H1 (cell line): ENCODE measurements around the gene MORC2. TPM values are rescaled to one million over a fixed set of nuclear protein-coding genes. Genes with fewer than 3 reads are reported as not detected.

ENCODE experiments used
- CTCF ChIA-PET: fragments of 300-600 bp; sonication (Branson Sonifier 250); formaldehyde crosslinking; loops from one replicate; lab custom pipeline; 2021; ENCODE audit not compliant: partially characterized antibody; lab: Charles Lee
- POLR2A ChIA-PET: fragments of 300-600 bp; sonication (Branson Sonifier 250); formaldehyde crosslinking; loops from one replicate; lab custom pipeline; 2021; ENCODE audit warnings: inconsistent platforms; ENCODE audit not compliant: partially characterized antibody; lab: Charles Lee
- DNase-seq, 2 experiments: peaks; one replicate each; pipeline versions ENCODE4 v3.0.0 to v3.0.0-alpha.2; 2010 to 2022; ENCODE audit warnings: low spot score in 2 of 2, low read depth in 1 of 2, mixed read lengths in 1 of 2
- FAIRE-seq: peaks from 2 replicates; lab custom pipeline; 2011; peaks lifted over from hg19 to GRCh38; lab: Jason Lieb, UNC
- H2AFZ ChIP-seq: 2 replicates; pipeline ENCODE4 v1.8.1; 2012; ENCODE audit warnings: low read length, inconsistent platforms
- H2AK5ac ChIP-seq: 2 replicates; pipeline ENCODE4 v1.6.1; 2013; ENCODE audit warnings: low read depth, low read length
- H2BK120ac ChIP-seq: replicated peaks from 2 replicates; pipeline ENCODE3; 2013; ENCODE audit warnings: low read depth, low read length, inconsistent platforms
- H2BK12ac ChIP-seq: 2 replicates; pipeline ENCODE4 v1.6.1; 2013; ENCODE audit warnings: low read depth, low read length
- H2BK15ac ChIP-seq: 2 replicates; pipeline ENCODE4 v1.6.1; 2013; ENCODE audit warnings: low read length
- H2BK20ac ChIP-seq: 2 replicates; pipeline ENCODE4 v1.6.1; 2013; ENCODE audit warnings: low read length
- H2BK5ac ChIP-seq: 2 replicates; pipeline ENCODE4 v1.6.1; 2013; ENCODE audit warnings: low read depth, low read length
- H3K14ac ChIP-seq: 2 replicates; pipeline ENCODE4 v1.6.1; 2013; ENCODE audit warnings: inconsistent platforms; ENCODE audit not compliant: insufficient read length
- H3K18ac ChIP-seq: 2 replicates; pipeline ENCODE4 v1.6.1; 2013; ENCODE audit warnings: low read length; ENCODE audit errors: extremely low read depth
- H3K23ac ChIP-seq: 2 replicates; pipeline ENCODE4 v1.6.1; 2013; ENCODE audit warnings: inconsistent platforms; ENCODE audit not compliant: insufficient read length
- H3K23me2 ChIP-seq: 2 replicates; pipeline ENCODE4 v1.6.1; 2013; ENCODE audit warnings: low read depth, low read length
- H3K27ac ChIP-seq: 2 replicates; pipeline ENCODE4 v1.6.1; 2011; ENCODE audit warnings: low read depth, low read length, inconsistent platforms
- H3K27me3 ChIP-seq, 4 experiments: replicated peaks in 1 of 4; 1 replicate in 1 of 4; 2 replicates in 3 of 4; pipeline versions ENCODE4 v1.6.1 to v1.8.1; 2011 to 2013; ENCODE audit warnings: low read length in 3 of 4, mild to moderate bottlenecking in 3 of 4, inconsistent platforms in 2 of 4, mixed read lengths in 2 of 4, moderate library complexity in 1 of 4; ENCODE audit not compliant: control insufficient read depth in 3 of 4, insufficient read depth in 3 of 4; ENCODE audit errors: extremely low read depth in 1 of 4
- H3K36me3 ChIP-seq, 4 experiments: 2 replicates each; pipeline versions ENCODE4 v1.6.1 to v1.8.1; 2011 to 2013; ENCODE audit warnings: mild to moderate bottlenecking in 4 of 4, low read length in 3 of 4, moderate library complexity in 2 of 4, control low read depth in 1 of 4, inconsistent platforms in 1 of 4; ENCODE audit not compliant: insufficient read depth in 4 of 4, control insufficient read depth in 2 of 4
- H3K4ac ChIP-seq: replicated peaks from 2 replicates; pipeline ENCODE3; 2013; ENCODE audit warnings: low read length, low read depth, mixed read lengths, inconsistent platforms; ENCODE audit not compliant: insufficient read length
- H3K4me1 ChIP-seq, 4 experiments: replicated peaks in 1 of 4; 1 replicate in 1 of 4; 2 replicates in 3 of 4; pipeline versions ENCODE4 v1.6.1 to v1.8.1; 2011 to 2013; ENCODE audit warnings: low read length in 3 of 4, inconsistent platforms in 2 of 4, mixed read lengths in 1 of 4; ENCODE audit not compliant: insufficient read depth in 4 of 4, control insufficient read depth in 3 of 4
- H3K4me2 ChIP-seq, 2 experiments: 2 replicates each; pipeline versions ENCODE4 v1.6.1 to v1.8.1; 2011 to 2013; ENCODE audit warnings: low read depth in 2 of 2, low read length in 2 of 2, control low read depth in 1 of 2, inconsistent platforms in 1 of 2, mild to moderate bottlenecking in 1 of 2; ENCODE audit not compliant: insufficient read depth in 1 of 2
- H3K4me3 ChIP-seq, 4 experiments: fragments of 200-600, 300-600 bp in 1 of 4; sonication (generic), shearing (Covaris generic), sonication (Bioruptor Twin) in 1 of 4; 2 replicates each; pipeline versions ENCODE4 v1.5.1 to v1.8.1; 2011 to 2016; ENCODE audit warnings: low read length in 4 of 4, low read depth in 3 of 4, control low read depth in 2 of 4, inconsistent platforms in 2 of 4, mild to moderate bottlenecking in 2 of 4, mixed read lengths in 1 of 4, moderate library complexity in 1 of 4; ENCODE audit not compliant: insufficient read depth in 2 of 4; ENCODE audit errors: extremely low read depth in 1 of 4
- H3K56ac ChIP-seq: replicated peaks from 2 replicates; pipeline ENCODE3; 2013; ENCODE audit warnings: low read depth, mild to moderate bottlenecking, mixed read lengths, low read length, inconsistent platforms; ENCODE audit not compliant: insufficient read length
- H3K79me1 ChIP-seq: 2 replicates; pipeline ENCODE4 v1.6.1; 2013; ENCODE audit warnings: low read depth, low read length, control low read depth
- H3K79me2 ChIP-seq, 2 experiments: 2 replicates each; pipeline versions ENCODE4 v1.6.1 to v1.8.1; 2012 to 2013; ENCODE audit warnings: low read length in 2 of 2, mild to moderate bottlenecking in 2 of 2, inconsistent platforms in 1 of 2; ENCODE audit not compliant: insufficient read depth in 2 of 2, control insufficient read depth in 1 of 2
- H3K9ac ChIP-seq, 4 experiments: replicated peaks in 1 of 4; 1 replicate in 1 of 4; 2 replicates in 3 of 4; pipeline versions ENCODE4 v1.6.1 to v1.8.1; 2011 to 2013; ENCODE audit warnings: low read depth in 3 of 4, low read length in 3 of 4, control low read depth in 2 of 4, mild to moderate bottlenecking in 2 of 4, moderate library complexity in 2 of 4, inconsistent platforms in 1 of 4; ENCODE audit errors: extremely low read depth in 1 of 4
- H3K9me3 ChIP-seq, 2 experiments: 2 replicates each; pipeline versions ENCODE4 v1.6.1 to v1.8.1; 2012 to 2013; ENCODE audit warnings: mild to moderate bottlenecking in 2 of 2, moderate library complexity in 2 of 2, control low read depth in 1 of 2, inconsistent platforms in 1 of 2, low read depth in 1 of 2, low read length in 1 of 2, mixed read lengths in 1 of 2; ENCODE audit not compliant: insufficient read depth in 2 of 2
- H4K20me1 ChIP-seq, 2 experiments: replicated peaks in 1 of 2; 2 replicates each; pipeline versions ENCODE3 to v1.8.1; 2011 to 2013; ENCODE audit warnings: inconsistent platforms in 2 of 2, low read length in 2 of 2, mild to moderate bottlenecking in 1 of 2; ENCODE audit not compliant: insufficient read depth in 2 of 2, control insufficient read depth in 1 of 2
- H4K5ac ChIP-seq: 2 replicates; pipeline ENCODE4 v1.6.1; 2013; ENCODE audit warnings: low read length, low read depth, mixed read lengths, inconsistent platforms; ENCODE audit not compliant: insufficient read length
- H4K8ac ChIP-seq: 2 replicates; pipeline ENCODE4 v1.8.0; 2013; ENCODE audit warnings: mild to moderate bottlenecking, moderate library complexity, low read length, inconsistent platforms; ENCODE audit not compliant: insufficient read depth; ENCODE audit errors: extremely low read depth
- H4K91ac ChIP-seq: replicated peaks from 2 replicates; pipeline ENCODE3; 2013; ENCODE audit warnings: low read length, mixed read lengths, inconsistent platforms; ENCODE audit not compliant: insufficient read length
- GTF2F1 ChIP-seq: IDR thresholded peaks from 2 replicates; pipeline ENCODE4 v1.6.1; 2012; ENCODE audit warnings: low read depth, low read length, improper control_type of control experiment, borderline replicate concordance
- HDAC2 ChIP-seq, 2 experiments: fragments of 300-600 bp in 1 of 2; sonication (generic) in 1 of 2; IDR thresholded peaks; 2 replicates each; pipeline ENCODE4 v1.6.1; 2011 to 2012; ENCODE audit warnings: low read depth in 2 of 2, low read length in 2 of 2, mild to moderate bottlenecking in 2 of 2, moderate library complexity in 2 of 2, borderline replicate concordance in 1 of 2, inconsistent platforms in 1 of 2
- NRF1 ChIP-seq: IDR thresholded peaks from 2 replicates; pipeline ENCODE4 v1.6.1; 2011; ENCODE audit warnings: mild to moderate bottlenecking, low read depth, low read length, improper control_type of control experiment
- PHF8 ChIP-seq: fragments of 200-600 bp; sonication (generic); conservative IDR thresholded peaks from 2 replicates; pipeline ENCODE4 v1.7.1; 2012; ENCODE audit warnings: low read depth, mild to moderate bottlenecking, inconsistent platforms, low read length, moderate library complexity
- SIRT6 ChIP-seq: IDR thresholded peaks from one replicate; pipeline ENCODE4 v1.7.1; 2012; ENCODE audit warnings: low read length, inconsistent platforms
- SP4 ChIP-seq: IDR thresholded peaks from 2 replicates; pipeline ENCODE4 v1.6.1; 2012; ENCODE audit warnings: low read length, inconsistent platforms
- SUZ12 ChIP-seq: fragments of 200-600 bp; sonication (generic); IDR thresholded peaks from 2 replicates; pipeline ENCODE4 v1.6.1; 2012; ENCODE audit warnings: mild to moderate bottlenecking, inconsistent platforms, low read length, moderate library complexity, mixed read lengths
- TAF1 ChIP-seq: IDR thresholded peaks from 2 replicates; pipeline ENCODE4 v1.6.1; 2011; ENCODE audit warnings: mild to moderate bottlenecking, low read depth, low read length
- TCF12 ChIP-seq: IDR thresholded peaks from 2 replicates; pipeline ENCODE4 v1.6.1; 2011; ENCODE audit warnings: low read depth, mild to moderate bottlenecking, low read length
- ZNF274 ChIP-seq: IDR thresholded peaks from 2 replicates; pipeline ENCODE4 v1.7.0; 2012; ENCODE audit warnings: low read length, borderline replicate concordance; ENCODE audit errors: extremely low read depth
- WGBS, 2 experiments: shearing (Covaris generic) in 1 of 2; methylation state at CpG; one replicate each; pipeline versions ENCODE4 v1.1.6 to v1.1.7; 2013 to 2015; ENCODE audit warnings: low lambda C conversion rate in 2 of 2, mixed read lengths in 2 of 2, inconsistent platforms in 1 of 2, low coverage in 1 of 2, missing lambda C conversion rate in 1 of 2; ENCODE audit not compliant: insufficient replicate concordance in 2 of 2, insufficient coverage in 1 of 2, insufficient read length in 1 of 2; ENCODE audit errors: extremely low coverage in 1 of 2, missing lambda C conversion rate in 1 of 2; 5-methylcytosine and 5-hydroxymethylcytosine counted together
- polyA plus RNA-seq, 7 experiments: library from polyadenylated mRNA; depleted of rRNA in 3 of 7; stranded (reverse) in 5 of 7; unstranded in 2 of 7; fragments of >200 nt in 5 of 7; fragments of 200-250 nt in 2 of 7; gene quantifications; 1 replicate in 5 of 7; 2 replicates in 1 of 7; 4 replicates in 1 of 7; pipeline versions ENCODE4 v1.2.1 to v1.2.3, GENCODE V29; 2011 to 2013; ENCODE audit warnings: missing spikeins in 2 of 7, mixed read lengths in 2 of 7
- total RNA-seq: library from RNA; stranded (reverse); fragmentation: NEBNext Ultra II Directional; extraction: Animal tissue kit (Norgen Biotek cat#: 25700); gene quantifications from 2 replicates; pipeline ENCODE4 v1.2.1, GENCODE V29; 2021
- TF ChIP-seq, protein P1 (sequence below): IDR thresholded peaks from 2 replicates; pipeline ENCODE4 v1.6.1; 2012; ENCODE audit warnings: inconsistent platforms
- TF ChIP-seq, protein P2 (sequence below): IDR thresholded peaks from 2 replicates; pipeline ENCODE4 v1.6.1; 2012; ENCODE audit warnings: inconsistent platforms

The MORC2 gene
- total and polyA plus RNA-seq, 2 of the 8 experiments (the other 6 are each of a cell fraction or from before 2014, with no cell fraction given), result 15.4 to 68.0 TPM

DNA sequence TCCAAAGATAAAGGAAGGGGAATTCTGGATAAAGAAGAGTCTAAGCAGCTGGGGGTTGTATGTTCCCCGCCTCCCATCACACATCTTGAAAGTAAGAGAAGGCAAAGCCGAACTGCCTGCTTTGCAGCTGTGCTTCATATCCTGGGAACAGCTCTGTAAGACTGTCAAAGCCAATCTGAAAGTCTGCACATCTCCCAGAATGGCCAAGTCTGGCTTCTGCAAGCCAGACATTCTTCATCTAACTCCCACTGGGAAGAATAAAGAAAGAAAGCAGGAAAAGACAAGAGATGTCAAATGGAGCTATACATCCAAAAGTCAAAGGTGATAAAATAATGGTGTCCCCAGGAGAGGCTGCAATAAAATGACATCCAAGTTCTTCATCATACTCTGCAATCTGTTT, 15.4 kb downstream of the MORC2 start:
- H3K9ac ChIP-seq, result no peak overlapping the region
- no peak overlapping the region for H2AK5ac ChIP-seq
- H4K20me1 ChIP-seq, result peaks cover 1 to 12% of the 10 kb centered on the region in 2 experiments
- no peak overlapping the region for H2AFZ ChIP-seq
- H4K5ac ChIP-seq, result no peak overlapping the region
- peaks cover 20 to 83% (median 70%) of the 10 kb centered on the region in 4 experiments for H3K36me3 ChIP-seq
- no peak for FAIRE-seq
- peaks cover 3% of the 10 kb centered on the region; the same call in 1 of the 2 replicates for H3K79me1 ChIP-seq
- no peak overlapping the region for H2BK20ac ChIP-seq
- H3K27me3 ChIP-seq, result no peaks in the 10 kb centered on the region
- ChIA-PET CTCF (interaction anchor here (0.5 to 1.5 kb wide), 8 partner anchors 8 to 199 kb away, joined by 3 to 4 read pairs (median 3); no protein-coding TSS in a partner anchor), POLR2A (interaction anchor here (0.9 to 1.4 kb wide), 2 partner anchors 15 to 72 kb away, joined by 3 to 5 read pairs; partner anchors contain the start of genes MORC2 and TUG1)
- H3K79me2 ChIP-seq, result peaks cover 0 to 21% of the 10 kb centered on the region in 2 experiments; a peak in 2 of 4 replicates
- no peak overlapping the region for H3K23ac ChIP-seq
- H2BK12ac ChIP-seq, result no peak overlapping the region
- DNase-seq, result no peak
- H3K9me3 ChIP-seq, result no peaks in the 10 kb centered on the region
- no peak overlapping the region for H4K91ac ChIP-seq
- no peaks in the 10 kb centered on the region for H3K4me1 ChIP-seq
- no peak overlapping the region for H2BK120ac ChIP-seq
- no peaks in the 10 kb centered on the region for H3K23me2 ChIP-seq
- H2BK5ac ChIP-seq, result no peak overlapping the region
- H3K4ac ChIP-seq, result no peak overlapping the region
- H3K18ac ChIP-seq, result no peak overlapping the region
- no peak overlapping the region for H3K14ac ChIP-seq
- no peak overlapping the region for H3K4me2 ChIP-seq
- no peak overlapping the region for H3K27ac ChIP-seq
- no peak for TF ChIP-seq TCF12
- TF ChIP-seq NRF1, result no peak
- no peak for TF ChIP-seq TAF1
- TF ChIP-seq, protein P1, sequence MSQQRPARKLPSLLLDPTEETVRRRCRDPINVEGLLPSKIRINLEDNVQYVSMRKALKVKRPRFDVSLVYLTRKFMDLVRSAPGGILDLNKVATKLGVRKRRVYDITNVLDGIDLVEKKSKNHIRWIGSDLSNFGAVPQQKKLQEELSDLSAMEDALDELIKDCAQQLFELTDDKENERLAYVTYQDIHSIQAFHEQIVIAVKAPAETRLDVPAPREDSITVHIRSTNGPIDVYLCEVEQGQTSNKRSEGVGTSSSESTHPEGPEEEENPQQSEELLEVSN, result no peak
- TF ChIP-seq SIRT6, result no peak
- no peak for TF ChIP-seq GTF2F1
- no peak for TF ChIP-seq SP4
- TF ChIP-seq HDAC2 (IDR thresholded peaks at IDR 0.05; ENCODE audit: borderline replicate concordance in 1 of 2, low read depth in 2 of 2, low read length in 2 of 2), result no peak
- TF ChIP-seq SUZ12, result no peak
- no peak for TF ChIP-seq ZNF274
- TF ChIP-seq, protein P2, sequence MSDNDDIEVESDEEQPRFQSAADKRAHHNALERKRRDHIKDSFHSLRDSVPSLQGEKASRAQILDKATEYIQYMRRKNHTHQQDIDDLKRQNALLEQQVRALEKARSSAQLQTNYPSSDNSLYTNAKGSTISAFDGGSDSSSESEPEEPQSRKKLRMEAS, result no peak
- no peak for TF ChIP-seq PHF8
- WGBS, 2 experiments, result 71% methylated on average over 2 of the region's 2 CpGs; no CpG with 5 or more reads in 1 of the 2 experiments
- no peak overlapping the region for H4K8ac ChIP-seq
- H2BK15ac ChIP-seq, result no peak overlapping the region
- no peak overlapping the region for H3K56ac ChIP-seq
- no peak overlapping the region for H3K4me3 ChIP-seq
